Measurements from ENCODE around the gene C3orf85. TPM values are rescaled to one million over a fixed set of nuclear protein-coding genes. Genes with fewer than 3 reads are reported as not detected.

Gene C3orf85
- total RNA-seq, 4 donors from 2014 or later = not detected

GRCh38 chr3:109161487-109162123 lies 25.1 kb downstream of the C3orf85 start:
- no peaks in the 10 kb centered on the region for H3K9me3 ChIP-seq
- no peak for DNase-seq
- H3K4me1 ChIP-seq = peaks cover 0 to 5% of the 10 kb centered on the region in 2 donors
- H3K36me3 ChIP-seq = no peaks in the 10 kb centered on the region
- H3K27me3 ChIP-seq = no peaks in the 10 kb centered on the region
- no peak for TF ChIP-seq CTCF (IDR thresholded peaks at IDR 0.05)
- no peak for TF ChIP-seq POLR2A (IDR thresholded peaks at IDR 0.05)
- intact Hi-C loops (cut with DNase I) = no loop called here
- no peak overlapping the region for H3K27ac ChIP-seq
- H3K4me3 ChIP-seq (replicated peaks in 1 of 3) = no peak overlapping the region
- whole genome bisulfite sequencing, 2 donors = 46 to 69% methylated on average over 2 of the region's 2 CpGs

- Histone ChIP-seq H3K9me3 (no peaks in the 10 kb centered on the region), H3K4me1 (peaks cover 0 to 5% of the 10 kb centered on the region in 2 donors), H3K36me3 (no peaks in the 10 kb centered on the region), H3K27ac (no peak overlapping the region), H3K4me3 (replicated peaks in 1 of 3) (no peak overlapping the region), H3K27me3 (no peaks in the 10 kb centered on the region)
- 91 to 93% methylated on average over 4 of the region's 4 CpGs for WGBS, 2 donors
- TF ChIP-seq CTCF (IDR thresholded peaks at IDR 0.05) (no peak), POLR2A (IDR thresholded peaks at IDR 0.05) (no peak)
- DNase-seq = no peak
- intact Hi-C loops (cut with DNase I) = no loop called here
These were observed 29.4 kb downstream of the C3orf85 start for GRCh38 chr3:109165905-109166304.

GRCh38 chr3:109171479-109171878 lies 35.0 kb downstream of the C3orf85 start:
- Histone ChIP-seq H3K27ac (no peak overlapping the region), H3K4me1 (no peaks in the 10 kb centered on the region), H3K27me3 (no peaks in the 10 kb centered on the region), H3K4me3 (replicated peaks in 1 of 3) (no peak overlapping the region), H3K36me3 (no peaks in the 10 kb centered on the region), H3K9me3 (no peaks in the 10 kb centered on the region)
- no peak for DNase-seq
- intact Hi-C loops (cut with DNase I) = no loop called here
- no peak for TF ChIP-seq CTCF (IDR thresholded peaks at IDR 0.05)
- TF ChIP-seq POLR2A (IDR thresholded peaks at IDR 0.05) = no peak
- 90 to 95% methylated on average over 3 of the region's 3 CpGs for WGBS, 2 donors

GRCh38 chr3:109175411-109175810 lies 38.9 kb downstream of the C3orf85 start:
- intact Hi-C loops (cut with DNase I) = no loop called here
- no peak overlapping the region for H3K4me3 ChIP-seq (replicated peaks in 1 of 3)
- TF ChIP-seq POLR2A (IDR thresholded peaks at IDR 0.05) = no peak
- TF ChIP-seq CTCF (IDR thresholded peaks at IDR 0.05) = no peak

GRCh38 chr3:109176726-109177125 lies 40.2 kb downstream of the C3orf85 start:
- TF ChIP-seq CTCF (IDR thresholded peaks at IDR 0.05) (no peak), POLR2A (IDR thresholded peaks at IDR 0.05) (no peak)
- intact Hi-C loops (cut with DNase I) = no loop called here
- no peak for DNase-seq
- peaks cover 0 to 4% of the 10 kb centered on the region in 2 donors for H3K4me1 ChIP-seq
- no peak overlapping the region for H3K27ac ChIP-seq
- WGBS, 2 donors = 92 to 96% methylated on average over 4 of the region's 4 CpGs
- no peaks in the 10 kb centered on the region for H3K27me3 ChIP-seq
- no peaks in the 10 kb centered on the region for H3K36me3 ChIP-seq
- no peak overlapping the region for H3K4me3 ChIP-seq (replicated peaks in 1 of 3)
- no peaks in the 10 kb centered on the region for H3K9me3 ChIP-seq

More at GRCh38 chr3:109175411-109175810, 38.9 kb downstream of the C3orf85 start:
- H3K27me3 ChIP-seq = no peaks in the 10 kb centered on the region
- 82 to 86% methylated on average over 3 of the region's 3 CpGs for WGBS, 2 donors
- H3K4me1 ChIP-seq = peaks cover 0 to 4% of the 10 kb centered on the region in 2 donors
- DNase-seq = no peak
- H3K36me3 ChIP-seq = no peaks in the 10 kb centered on the region
- no peak overlapping the region for H3K27ac ChIP-seq
- no peaks in the 10 kb centered on the region for H3K9me3 ChIP-seq
